HS-27A (cell line): ENCODE results near the gene CDH4.

Experiments used
- DNase-seq: peaks from one replicate; pipeline ENCODE4 v3.0.0-alpha.2; 2012; ENCODE audit warnings: low read depth, missing footprints

CDH4 gene

GRCh38 chr20:61631751-61632150 lies 379.7 kb downstream of the CDH4 start:
- DNase-seq = no peak

GRCh38 chr20:61633004-61633403 lies 380.9 kb downstream of the CDH4 start:
- DNase-seq = no peak

GRCh38 chr20:61634376-61635145 lies 382.5 kb downstream of the CDH4 start:
- DNase-seq = no peak

- DNase-seq = no peak
Measured at GRCh38 chr20:61635721-61636455, 383.8 kb downstream of the CDH4 start.

- DNase-seq = no peak
Measured at GRCh38 chr20:61636531-61637116, 384.6 kb downstream of the CDH4 start.

- no peak for DNase-seq
Measured at GRCh38 chr20:61638802-61639585, 386.9 kb downstream of the CDH4 start.

GRCh38 chr20:61640131-61640870 lies 388.2 kb downstream of the CDH4 start:
- DNase-seq = no peak

- no peak for DNase-seq
Measured at GRCh38 chr20:61640871-61641245, 388.8 kb downstream of the CDH4 start.

GRCh38 chr20:61643656-61644377 lies 391.8 kb downstream of the CDH4 start:
- DNase-seq = no peak

GRCh38 chr20:61644378-61645076 lies 392.5 kb downstream of the CDH4 start:
- no peak for DNase-seq

GRCh38 chr20:61645732-61646131 lies 393.7 kb downstream of the CDH4 start:
- no peak for DNase-seq

GRCh38 chr20:61646453-61646852 lies 394.4 kb downstream of the CDH4 start:
- no peak for DNase-seq

GRCh38 chr20:61646986-61647385 lies 394.9 kb downstream of the CDH4 start:
- no peak for DNase-seq

- no peak for DNase-seq
Measured at GRCh38 chr20:61647702-61648101, 395.6 kb downstream of the CDH4 start.

- no peak for DNase-seq
Measured at GRCh38 chr20:61649105-61649859, 397.2 kb downstream of the CDH4 start.

GRCh38 chr20:61649860-61650162 lies 397.8 kb downstream of the CDH4 start:
- DNase-seq = no peak

GRCh38 chr20:61650912-61651733 lies 399.1 kb downstream of the CDH4 start:
- no peak for DNase-seq

GRCh38 chr20:61652146-61652545 lies 400.1 kb downstream of the CDH4 start:
- no peak for DNase-seq

GRCh38 chr20:61654726-61655125 lies 402.7 kb downstream of the CDH4 start:
- no peak for DNase-seq
